ENCODE measurements around the gene ZNF780A.
A peak's percentile ranks its signal among the peaks of the same experiment; 100 is the strongest.
"Not testable (repeated sequence)": the region's sequence is repeated elsewhere in the genome, so short reads cannot be mapped to it uniquely, and the experiment has no call there.

Gene ZNF780A

DNA sequence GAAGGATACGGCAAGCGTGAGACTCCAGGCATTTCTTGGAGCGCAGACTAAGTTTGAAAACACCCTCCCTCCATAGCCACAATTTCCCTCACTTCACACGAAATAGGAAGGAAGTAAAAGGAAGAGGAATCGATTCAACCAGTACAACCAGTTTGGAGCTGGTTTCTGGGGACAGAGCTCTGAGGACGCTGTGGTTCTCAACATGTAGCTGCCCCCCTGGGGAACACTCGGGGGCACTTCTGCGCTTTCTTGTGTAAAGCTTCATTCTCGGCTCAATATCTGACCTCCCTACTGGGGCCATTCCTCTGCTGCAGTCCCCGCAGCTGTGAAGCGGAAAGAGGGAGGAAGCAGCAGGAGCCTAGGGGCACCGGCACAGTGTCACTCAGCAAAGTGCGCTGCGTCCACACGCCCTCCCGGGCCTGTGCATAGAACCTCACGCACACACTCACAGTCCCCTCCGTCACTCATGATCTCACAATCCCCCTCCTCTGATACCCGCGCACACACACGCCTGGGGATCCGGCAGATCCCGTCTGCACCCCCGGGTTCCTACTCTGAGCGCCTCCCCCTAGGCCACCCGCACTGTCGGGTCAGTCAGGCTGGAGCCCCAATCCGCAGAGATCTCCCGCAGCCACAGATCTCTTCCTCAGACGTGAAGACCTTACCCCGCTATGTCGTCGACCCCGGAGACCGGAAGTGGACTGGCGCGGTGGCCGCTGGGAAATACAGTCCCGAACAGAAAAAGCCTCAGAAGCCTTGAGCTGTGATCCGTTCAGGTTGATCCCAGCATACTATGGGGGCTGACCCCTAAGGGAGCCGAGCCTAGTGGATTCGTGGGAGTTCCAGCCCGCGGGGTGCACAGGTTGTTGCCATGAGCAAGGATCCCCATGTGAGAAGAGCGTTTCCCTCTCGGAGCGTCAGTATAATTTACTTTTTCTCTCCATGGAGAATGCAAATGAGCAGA lies at the start of gene ZNF780A:
Gene ZNF780A (minus strand): TSS at position 703 of the 964 bp plus-strand sequence. CDS start 6,190 bp downstream, outside the sequence.
- DNase-seq (ENCODE audit: low read depth in 2 of 2) = peak; percentile 51 to 68

- DNase-seq (ENCODE audit: low read depth in 2 of 2) = no peak
Measured at GRCh38 chr19:40139533-40140287, 49.0 kb upstream of the ZNF780A start.

- DNase-seq (ENCODE audit: low read depth in 2 of 2) = no peak
Measured at GRCh38 chr19:40136818-40137217, 46.1 kb upstream of the ZNF780A start.

GRCh38 chr19:40134866-40135265 lies 44.1 kb upstream of the ZNF780A start:
- no peak for DNase-seq (ENCODE audit: low read depth in 2 of 2)

DNA sequence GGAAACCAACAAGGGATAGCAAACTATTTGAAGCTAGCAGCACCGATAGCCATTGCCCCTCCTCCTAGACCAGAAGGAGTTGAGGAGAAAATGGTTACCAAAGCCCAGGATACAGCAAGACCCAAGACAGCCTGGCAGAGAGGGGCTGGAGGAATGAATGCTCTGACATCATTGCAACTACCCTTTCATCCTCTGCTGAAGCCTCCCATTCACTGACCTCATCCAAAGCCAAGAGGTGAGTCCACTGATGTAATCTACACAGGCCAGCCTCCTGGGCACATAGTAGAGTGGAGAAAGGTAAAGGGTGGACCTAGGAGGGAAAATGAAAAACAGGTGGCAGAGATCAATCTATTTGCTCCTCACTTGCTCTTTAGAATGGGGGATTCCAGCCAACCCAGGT lies 42.7 kb upstream of the ZNF780A start:
- DNase-seq (ENCODE audit: low read depth in 2 of 2) = no peak

DNA sequence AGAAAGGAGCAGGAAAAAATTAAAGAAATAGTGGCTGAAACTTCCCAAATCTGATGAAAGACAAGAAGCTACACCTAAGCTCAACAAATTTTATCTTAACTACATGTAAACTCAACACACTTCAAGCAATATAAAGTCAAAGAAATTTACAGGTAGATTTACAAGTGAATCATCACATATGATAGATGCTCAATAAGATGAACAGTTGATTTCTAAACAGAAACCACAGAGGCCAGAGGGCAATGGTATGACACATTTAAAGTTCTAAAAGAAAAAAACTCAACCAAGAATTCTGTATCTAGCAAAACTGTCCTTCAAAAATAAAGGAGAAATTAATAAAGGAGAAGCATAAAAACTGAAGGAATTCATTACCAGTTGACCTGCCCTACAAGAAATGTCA lies 39.3 kb upstream of the ZNF780A start:
- DNase-seq (ENCODE audit: low read depth in 2 of 2) = no peak

DNA sequence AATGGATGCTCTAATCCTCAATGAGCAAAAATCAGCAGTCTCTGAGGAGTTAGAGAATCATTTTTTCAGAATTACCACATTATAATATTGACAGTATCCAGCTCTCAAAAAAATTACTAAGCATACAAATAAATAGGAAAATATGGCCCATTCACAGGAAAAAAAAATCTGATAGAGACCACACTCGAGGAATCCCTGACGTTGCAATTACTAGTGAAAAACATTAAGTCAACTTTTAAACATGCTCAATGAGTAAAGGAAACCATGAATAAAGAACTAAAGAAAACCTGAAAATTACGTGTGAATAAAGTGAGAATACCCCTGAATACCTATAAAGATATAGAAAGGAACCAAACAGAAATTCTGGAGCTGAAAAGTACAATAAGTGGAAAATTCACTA lies 38.7 kb upstream of the ZNF780A start:
- no peak for DNase-seq (ENCODE audit: low read depth in 2 of 2)

- DNase-seq (ENCODE audit: low read depth in 2 of 2) = no peak
Measured at GRCh38 chr19:40128991-40129390, 38.2 kb upstream of the ZNF780A start.

- no peak for DNase-seq (ENCODE audit: low read depth in 2 of 2)
Measured at GRCh38 chr19:40119380-40119779, 28.6 kb upstream of the ZNF780A start.

GRCh38 chr19:40118638-40119037 lies 27.9 kb upstream of the ZNF780A start:
- DNase-seq (ENCODE audit: low read depth in 2 of 2) = not testable (repeated sequence)

GRCh38 chr19:40116075-40116474 lies 25.3 kb upstream of the ZNF780A start:
- no peak for DNase-seq (ENCODE audit: low read depth in 2 of 2)

- not testable (repeated sequence) for DNase-seq (ENCODE audit: low read depth in 2 of 2)
Measured at GRCh38 chr19:40114119-40114518, 23.4 kb upstream of the ZNF780A start.

GRCh38 chr19:40112271-40112670 lies 21.5 kb upstream of the ZNF780A start:
- not testable (repeated sequence) for DNase-seq (ENCODE audit: low read depth in 2 of 2)

DNA sequence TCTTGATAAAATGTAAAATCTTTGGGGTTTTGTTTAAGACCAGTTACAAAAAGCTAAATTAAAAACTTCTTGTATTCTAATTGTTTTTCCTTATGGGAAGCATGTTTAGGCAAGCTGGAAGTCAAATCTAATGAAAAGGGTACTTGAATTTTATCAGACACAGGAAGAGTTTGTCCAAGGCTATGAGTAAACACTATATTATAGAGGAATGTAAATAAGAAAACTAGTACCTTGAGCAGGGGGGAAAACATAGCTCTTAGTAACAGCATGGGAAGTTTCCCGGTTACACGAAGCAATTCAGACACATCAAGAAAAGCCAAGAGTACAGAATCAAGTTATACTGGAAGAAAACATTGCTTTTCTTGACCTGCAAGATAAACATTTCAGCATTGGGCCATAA lies 19.8 kb upstream of the ZNF780A start:
- DNase-seq (ENCODE audit: low read depth in 2 of 2) = no peak

DNA sequence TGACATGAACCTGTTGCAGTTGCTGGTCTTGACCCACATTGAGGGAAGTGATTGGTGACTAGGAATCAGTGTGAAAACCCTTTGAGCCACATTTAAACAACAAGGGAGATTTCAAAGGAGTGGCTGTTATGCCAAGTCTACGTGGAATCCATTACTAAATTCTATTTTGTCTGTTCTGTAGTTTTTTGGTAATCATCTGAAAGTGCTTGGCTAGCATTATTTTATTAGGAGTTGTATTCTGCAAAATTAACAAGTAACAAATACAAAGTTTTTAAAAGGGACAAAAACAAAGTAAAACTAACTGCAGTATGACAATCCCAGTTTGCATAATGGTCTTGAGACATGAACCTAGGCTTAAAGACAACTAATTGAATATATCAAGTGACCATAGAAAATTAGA lies 14.0 kb upstream of the ZNF780A start:
- no peak for DNase-seq (ENCODE audit: low read depth in 2 of 2)

- DNase-seq (ENCODE audit: low read depth in 2 of 2) = no peak
Measured at GRCh38 chr19:40103600-40103999, 12.9 kb upstream of the ZNF780A start.

DNA sequence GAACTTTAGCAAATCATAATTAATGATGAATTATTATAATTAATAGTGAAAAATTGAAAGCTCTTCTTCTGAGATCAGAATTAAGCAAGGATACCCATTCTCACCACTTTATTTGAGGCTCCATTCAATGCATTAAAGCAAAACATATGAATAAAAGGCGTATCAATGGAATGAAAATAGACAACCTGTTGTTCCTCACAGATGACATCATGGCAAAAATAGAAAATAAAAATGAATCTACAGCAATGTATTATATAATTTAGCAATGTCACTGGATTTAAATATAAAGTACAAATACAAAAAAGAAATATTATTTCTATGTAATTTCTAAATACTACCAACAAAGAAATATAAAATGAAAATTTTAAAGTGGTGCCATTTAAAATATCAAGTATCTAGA lies 11.1 kb upstream of the ZNF780A start:
- DNase-seq (ENCODE audit: low read depth in 2 of 2) = no peak

- DNase-seq (ENCODE audit: low read depth in 2 of 2) = no peak
Measured at GRCh38 chr19:40093416-40093815, 2.7 kb upstream of the ZNF780A start.

- DNase-seq (ENCODE audit: low read depth in 2 of 2) = no peak
Measured at GRCh38 chr19:40091205-40092129, 724 bp upstream of the ZNF780A start.

DNA sequence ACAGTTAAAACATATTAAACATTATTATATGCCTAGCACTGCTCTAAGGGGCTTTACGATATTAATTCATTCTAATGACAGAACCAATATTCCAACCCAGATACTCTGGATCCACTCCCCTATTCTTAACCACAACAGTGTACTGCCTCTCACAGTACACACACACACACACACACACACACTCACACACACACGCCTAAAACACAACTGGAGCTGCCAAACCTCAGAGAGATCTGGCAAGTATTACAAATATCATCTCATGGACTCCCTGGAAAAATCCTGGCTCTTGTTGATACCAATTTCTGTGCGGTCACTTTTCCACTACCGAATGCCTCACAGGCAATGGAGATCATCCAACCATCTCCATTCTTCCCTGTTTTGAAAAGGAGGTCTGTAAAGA lies 1.3 kb downstream of the ZNF780A start:
- no peak for DNase-seq (ENCODE audit: low read depth in 2 of 2)

DNA sequence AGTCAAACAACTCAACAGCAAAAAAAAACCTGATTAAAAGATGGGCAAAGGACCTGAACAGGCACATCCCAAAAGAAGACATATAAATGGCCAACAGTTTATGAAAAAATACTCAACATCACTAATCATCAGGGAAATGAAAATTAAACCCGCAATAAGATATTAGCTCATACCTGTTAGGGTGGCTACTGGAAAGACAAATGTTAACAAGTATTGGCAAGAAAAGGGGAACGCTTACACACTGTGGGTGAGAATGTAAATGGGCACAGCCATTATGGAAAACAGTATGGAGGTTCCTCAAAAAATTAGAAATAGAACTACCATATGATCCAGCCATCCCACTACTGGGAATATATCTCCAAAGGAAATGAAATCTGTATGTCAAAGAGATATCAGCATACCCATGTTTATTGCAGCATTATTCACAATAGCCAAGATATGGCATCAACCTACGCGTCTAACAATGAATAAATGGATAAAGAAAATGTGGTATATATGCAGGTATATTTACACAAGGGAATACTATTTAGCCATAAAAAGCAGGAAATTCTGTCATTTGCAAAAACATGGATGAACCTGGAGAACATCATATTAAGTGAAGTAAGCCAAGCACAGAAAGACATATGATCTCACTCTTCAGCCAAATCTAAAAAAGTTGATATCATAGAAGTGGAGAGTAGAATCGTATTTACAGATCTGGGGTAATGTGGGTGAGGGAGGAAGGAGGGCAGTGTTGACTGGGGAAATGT lies 2.3 kb downstream of the ZNF780A start:
- no peak for DNase-seq (ENCODE audit: low read depth in 2 of 2)
